Keratinocyte (primary cell): ENCODE results near the gene ARL6IP4. TPM values are rescaled to one million over a fixed set of nuclear protein-coding genes. Genes with fewer than 3 reads are reported as not detected.

Experiments
- DNase-seq: peaks from one replicate; pipeline ENCODE4 v3.0.0-alpha.2; 2011; ENCODE audit warnings: low read depth, missing footprints, low spot score
- FAIRE-seq: peaks from 2 replicates; lab custom pipeline; 2011; peaks lifted over from hg19 to GRCh38; lab: Jason Lieb, UNC
- H2AFZ ChIP-seq: 2 replicates; pipeline ENCODE4 v1.6.0; 2012; ENCODE audit warnings: low read length, control low read depth, inconsistent platforms; ENCODE audit not compliant: control insufficient read depth
- H3K27ac ChIP-seq: 2 replicates; pipeline ENCODE4 v1.5.1; 2011; ENCODE audit warnings: low read length; ENCODE audit not compliant: control insufficient read depth, insufficient read depth
- H3K27me3 ChIP-seq: 3 replicates; pipeline ENCODE4 v1.6.0; 2011; ENCODE audit warnings: low read length; ENCODE audit not compliant: control insufficient read depth, insufficient read depth; ENCODE audit errors: extremely low read depth
- H3K36me3 ChIP-seq, 2 experiments: 2 replicates in 1 of 2; 3 replicates in 1 of 2; pipeline ENCODE4 v1.5.1; 2011; ENCODE audit warnings: low read length in 2 of 2, mild to moderate bottlenecking in 1 of 2; ENCODE audit not compliant: control insufficient read depth in 2 of 2, insufficient read depth in 2 of 2; ENCODE audit errors: extremely low read depth in 1 of 2
- H3K4me1 ChIP-seq: 3 replicates; pipeline ENCODE4 v1.5.1; 2011; ENCODE audit warnings: low read length; ENCODE audit not compliant: control insufficient read depth, insufficient read depth; ENCODE audit errors: extremely low read depth
- H3K4me2 ChIP-seq: 3 replicates; pipeline ENCODE4 v1.6.0; 2011; ENCODE audit warnings: low read depth, low read length; ENCODE audit not compliant: control insufficient read depth, insufficient read depth; ENCODE audit errors: extremely low read depth
- H3K4me3 ChIP-seq, 3 experiments: fragments of 200-600 bp in 1 of 3; sonication (generic) in 1 of 3; 2 replicates in 2 of 3; 3 replicates in 1 of 3; pipeline ENCODE4 v1.5.1; 2011 to 2016; ENCODE audit warnings: low read length in 3 of 3, mild to moderate bottlenecking in 3 of 3, control low read depth in 2 of 3, inconsistent platforms in 1 of 3, low read depth in 1 of 3, mixed read lengths in 1 of 3, mixed run types in 1 of 3, moderate library complexity in 1 of 3; ENCODE audit not compliant: control insufficient read depth in 2 of 3, insufficient read depth in 2 of 3; ENCODE audit errors: extremely low read depth in 1 of 3
- H3K79me2 ChIP-seq: 2 replicates; pipeline ENCODE4 v1.6.0; 2012; ENCODE audit warnings: low read length; ENCODE audit not compliant: control insufficient read depth, insufficient read depth
- H3K9ac ChIP-seq: 3 replicates; pipeline ENCODE4 v1.6.0; 2011; ENCODE audit warnings: low read length; ENCODE audit not compliant: control insufficient read depth, insufficient read depth; ENCODE audit errors: extremely low read depth
- H3K9me1 ChIP-seq: 3 replicates; pipeline ENCODE4 v1.6.0; 2011; ENCODE audit warnings: low read length; ENCODE audit not compliant: control insufficient read depth, insufficient read depth; ENCODE audit errors: extremely low read depth
- H3K9me3 ChIP-seq: 2 replicates; pipeline ENCODE4 v1.5.1; 2012; ENCODE audit warnings: low read depth, low read length; ENCODE audit not compliant: control insufficient read depth
- H4K20me1 ChIP-seq: 3 replicates; pipeline ENCODE4 v1.6.0; 2011; ENCODE audit warnings: low read length; ENCODE audit not compliant: control insufficient read depth, insufficient read depth; ENCODE audit errors: extremely low read depth
- EZH2 ChIP-seq: IDR thresholded peaks from one replicate; pipeline ENCODE4 v1.6.1; 2012; ENCODE audit warnings: inconsistent platforms, mild to moderate bottlenecking, low read length, moderate library complexity
- dilution Hi-C: fragments of 300-500 bp; cut with MboI; formaldehyde crosslinking; loops from one replicate; pipeline ENCODE4 v1.7.0; 2020; ENCODE audit warnings: low sequenced_read_pairs; ENCODE audit not compliant: extremely low pct_ligation_motif_present
- polyA plus RNA-seq, 5 experiments: library from polyadenylated mRNA; depleted of rRNA in 3 of 5; stranded (reverse) in 3 of 5; stranded (forward) in 1 of 5; unstranded in 1 of 5; fragments of >200 nt; gene quantifications; 1 replicate in 1 of 5; 2 replicates in 3 of 5; 3 replicates in 1 of 5; pipeline versions ENCODE4 v1.2.1 to v1.2.3, GENCODE V29; 2011 to 2012; ENCODE audit warnings: missing spikeins in 2 of 5, low read depth in 1 of 5, low replicate concordance in 1 of 5
- TF ChIP-seq, protein P1 (sequence below), 3 experiments: IDR thresholded peaks in 1 of 3; conservative IDR thresholded peaks in 1 of 3; optimal IDR thresholded peaks in 1 of 3; 2 replicates in 2 of 3; 3 replicates in 1 of 3; pipeline versions ENCODE3 to v1.5.1; 2011; ENCODE audit warnings: low read length in 3 of 3, mild to moderate bottlenecking in 3 of 3, moderate library complexity in 2 of 3, control low read depth in 1 of 3, inconsistent platforms in 1 of 3; ENCODE audit not compliant: insufficient read depth in 2 of 3; ENCODE audit errors: extremely low read depth in 1 of 3

Gene ARL6IP4
- polyA plus RNA-seq, 1 donor (not counting 4 experiments of a cell fraction or from before 2014, with no cell fraction given): 144 TPM

DNA sequence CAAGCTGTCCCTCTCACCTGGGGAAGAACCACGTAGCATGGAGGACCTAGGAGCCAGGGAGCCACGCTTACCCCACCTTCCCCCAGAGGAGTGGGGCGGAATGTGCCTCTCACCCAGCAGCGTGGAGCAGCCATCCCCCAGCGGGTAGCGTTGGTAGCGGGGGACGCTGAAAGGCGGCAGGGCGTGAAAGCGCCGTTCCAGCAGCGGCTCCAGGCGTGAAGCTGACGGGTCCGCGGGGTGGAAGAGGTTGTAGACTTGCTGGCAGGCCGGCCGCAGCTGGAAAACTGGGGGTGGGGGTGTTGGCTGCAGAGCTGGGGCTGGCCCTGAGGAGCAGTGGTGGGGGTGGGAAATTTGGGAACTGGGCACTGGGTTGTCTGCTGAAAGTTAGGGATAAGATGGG, 11.9 kb downstream of the ARL6IP4 start:
- FAIRE-seq (no peak), DNase-seq (no peak)
- Histone ChIP-seq H3K9ac (no peak overlapping the region), H3K27ac (no peak overlapping the region), H3K4me3 (no peak overlapping the region), H3K9me3 (no peaks in the 10 kb centered on the region), H3K79me2 (no peaks in the 10 kb centered on the region), H3K4me2 (no peak overlapping the region), H3K4me1 (no peaks in the 10 kb centered on the region), H3K27me3 (no peaks in the 10 kb centered on the region), H3K36me3 (peaks cover 0 to 3% of the 10 kb centered on the region in 2 experiments), H2AFZ (no peak overlapping the region), H4K20me1 (no peaks in the 10 kb centered on the region), H3K9me1 (no peaks in the 10 kb centered on the region)
- dilution Hi-C loops: no loop called here
- TF ChIP-seq, protein P1, sequence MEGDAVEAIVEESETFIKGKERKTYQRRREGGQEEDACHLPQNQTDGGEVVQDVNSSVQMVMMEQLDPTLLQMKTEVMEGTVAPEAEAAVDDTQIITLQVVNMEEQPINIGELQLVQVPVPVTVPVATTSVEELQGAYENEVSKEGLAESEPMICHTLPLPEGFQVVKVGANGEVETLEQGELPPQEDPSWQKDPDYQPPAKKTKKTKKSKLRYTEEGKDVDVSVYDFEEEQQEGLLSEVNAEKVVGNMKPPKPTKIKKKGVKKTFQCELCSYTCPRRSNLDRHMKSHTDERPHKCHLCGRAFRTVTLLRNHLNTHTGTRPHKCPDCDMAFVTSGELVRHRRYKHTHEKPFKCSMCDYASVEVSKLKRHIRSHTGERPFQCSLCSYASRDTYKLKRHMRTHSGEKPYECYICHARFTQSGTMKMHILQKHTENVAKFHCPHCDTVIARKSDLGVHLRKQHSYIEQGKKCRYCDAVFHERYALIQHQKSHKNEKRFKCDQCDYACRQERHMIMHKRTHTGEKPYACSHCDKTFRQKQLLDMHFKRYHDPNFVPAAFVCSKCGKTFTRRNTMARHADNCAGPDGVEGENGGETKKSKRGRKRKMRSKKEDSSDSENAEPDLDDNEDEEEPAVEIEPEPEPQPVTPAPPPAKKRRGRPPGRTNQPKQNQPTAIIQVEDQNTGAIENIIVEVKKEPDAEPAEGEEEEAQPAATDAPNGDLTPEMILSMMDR (optimal IDR thresholded peaks at IDR 0.05 in 1 of 3, IDR thresholded peaks at IDR 0.05 in 1 of 3, conservative IDR thresholded peaks at IDR 0.05 in 1 of 3; ENCODE audit: extremely low read depth in 1 of 3, insufficient read depth in 2 of 3, low read length in 3 of 3): no peak
- no peak for TF ChIP-seq EZH2

DNA sequence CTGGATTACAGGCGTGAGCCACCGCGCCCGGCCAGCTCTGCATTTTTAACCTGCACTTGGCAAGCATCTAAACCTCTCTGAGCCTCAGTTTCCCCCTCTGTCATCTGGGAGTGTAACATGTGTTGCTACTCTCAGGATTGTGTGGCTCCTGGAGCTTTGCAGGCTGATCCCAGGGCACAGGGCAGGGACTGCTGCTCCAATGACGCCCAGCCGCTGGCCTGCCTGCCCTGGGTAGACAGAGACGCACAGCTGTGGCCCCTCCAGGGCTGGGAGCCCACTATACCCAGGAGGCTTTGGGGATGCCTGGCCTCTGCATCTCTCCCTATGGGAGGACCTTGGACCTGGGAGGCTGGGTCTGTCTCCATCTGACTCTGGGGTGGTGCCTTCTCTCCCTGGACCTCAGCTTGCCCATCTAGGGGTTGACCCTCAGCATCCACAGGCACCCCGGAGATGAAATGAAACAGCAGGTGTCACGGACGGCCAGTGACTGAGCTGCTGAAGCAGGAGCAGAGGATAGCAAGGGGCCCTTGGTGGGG, 13.7 kb downstream of the ARL6IP4 start:
- no peaks in the 10 kb centered on the region for H3K4me1 ChIP-seq

More for the DNA sequence above, 13.7 kb downstream of the ARL6IP4 start:
- H3K27ac ChIP-seq: no peak overlapping the region
- no peak overlapping the region for H3K4me3 ChIP-seq
- H3K27me3 ChIP-seq: no peaks in the 10 kb centered on the region
- dilution Hi-C loops: no loop called here
- TF ChIP-seq, protein P1 (optimal IDR thresholded peaks at IDR 0.05 in 1 of 3, IDR thresholded peaks at IDR 0.05 in 1 of 3, conservative IDR thresholded peaks at IDR 0.05 in 1 of 3; ENCODE audit: extremely low read depth in 1 of 3, insufficient read depth in 2 of 3, low read length in 3 of 3): no peak
- no peak overlapping the region for H3K9ac ChIP-seq
- FAIRE-seq (no peak), DNase-seq (no peak)
- H3K9me1 ChIP-seq: no peaks in the 10 kb centered on the region
- no peaks in the 10 kb centered on the region for H4K20me1 ChIP-seq
- no peak overlapping the region for H2AFZ ChIP-seq
- no peaks in the 10 kb centered on the region for H3K9me3 ChIP-seq
- H3K36me3 ChIP-seq: peaks cover 0 to 1% of the 10 kb centered on the region in 2 experiments
- no peaks in the 10 kb centered on the region for H3K79me2 ChIP-seq
- H3K4me2 ChIP-seq: no peak overlapping the region
